SK-N-DZ (cell line): ENCODE measurements around the gene ZNF641.
"Not testable (repeated sequence)": the region's sequence is repeated elsewhere in the genome, so short reads cannot be mapped to it uniquely, and the experiment has no call there.

Experiments used
- DNase-seq: peaks from one replicate; pipeline ENCODE4 v3.0.0-alpha.2; 2015; ENCODE audit warnings: low spot score
- small RNA-seq, 2 experiments: library from RNA; depleted of rRNA; stranded (forward); fragments of <200 nt; gene quantifications; one replicate each; pipeline ENCODE3, GENCODE V24; 2014

ZNF641 gene

DNA sequence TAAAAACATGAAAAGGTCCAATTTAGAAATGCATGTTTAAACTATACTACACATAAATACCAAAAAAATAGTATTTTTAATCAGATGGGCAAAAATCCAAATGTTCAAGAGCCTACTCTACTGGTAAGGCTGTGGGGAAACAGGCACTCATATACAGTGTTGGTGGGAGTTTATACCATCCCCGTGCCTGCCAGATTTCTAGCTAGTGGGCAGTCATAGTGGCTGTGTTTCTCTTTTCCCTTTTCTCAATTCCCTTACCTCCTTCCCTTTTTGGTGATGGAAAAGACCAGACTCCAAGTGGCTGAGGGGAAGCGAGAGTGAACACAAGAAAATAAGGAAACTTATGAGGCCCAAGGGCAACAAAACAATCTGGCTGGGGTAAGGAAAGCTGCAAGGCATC lies 14.7 kb downstream of the ZNF641 start:
- no peak for DNase-seq

DNA sequence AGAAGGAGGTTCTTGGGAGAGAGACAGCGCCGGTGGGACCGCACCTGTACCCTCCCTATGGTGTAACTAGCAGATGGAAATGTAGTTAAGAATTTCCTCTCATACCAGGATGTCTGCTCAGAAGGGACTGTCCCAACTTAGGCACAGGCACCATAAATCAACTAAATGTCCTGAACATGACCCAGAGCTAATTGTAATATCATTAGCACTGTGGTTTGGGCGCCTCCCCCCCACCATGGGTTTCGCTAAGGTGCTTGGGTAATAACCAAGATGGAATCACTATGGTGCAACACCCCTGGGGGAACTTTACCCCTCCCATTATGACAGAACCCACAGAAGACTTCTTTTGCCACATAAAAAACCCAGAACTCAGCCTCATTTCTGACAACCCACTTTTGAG lies 15.9 kb downstream of the ZNF641 start:
- no peak for DNase-seq

DNA sequence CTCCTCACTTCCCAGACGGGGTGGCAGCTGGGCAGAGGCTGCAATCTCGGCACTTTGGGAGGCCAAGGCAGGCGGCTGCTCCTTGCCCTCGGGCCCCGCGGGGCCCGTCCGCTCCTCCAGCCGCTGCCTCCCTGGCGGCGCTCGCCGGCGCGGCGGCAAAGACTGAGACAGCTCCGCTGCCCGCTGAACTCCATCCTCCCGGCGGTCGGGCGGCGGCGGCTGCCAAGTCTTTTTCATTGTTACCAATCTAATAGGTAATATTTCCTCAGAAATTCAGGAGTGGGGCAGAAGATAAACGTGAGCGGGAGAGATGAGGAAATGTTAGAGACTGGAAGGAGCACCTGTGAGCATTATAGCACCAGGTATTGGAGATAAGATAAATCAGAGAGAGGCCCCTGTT lies 17.0 kb downstream of the ZNF641 start:
- DNase-seq = not testable (repeated sequence)

DNA sequence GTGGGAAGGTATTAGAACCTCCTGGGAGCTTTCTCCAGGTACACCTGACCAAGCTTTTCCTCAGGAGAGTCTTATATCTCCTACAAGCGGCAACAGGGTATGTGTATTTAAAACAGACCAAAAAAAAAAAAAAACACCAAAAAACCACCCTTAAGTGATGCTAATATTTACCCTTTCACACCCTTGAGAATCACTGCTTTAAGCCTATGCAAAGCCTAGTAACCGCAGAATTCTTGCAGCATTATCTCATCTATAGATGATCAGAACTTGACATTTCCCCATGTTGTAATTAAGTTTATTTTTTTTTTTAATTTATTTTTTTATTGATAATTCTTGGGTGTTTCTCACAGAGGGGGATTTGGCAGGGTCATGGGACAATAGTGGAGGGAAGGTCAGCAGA lies 19.3 kb downstream of the ZNF641 start:
- no peak for DNase-seq

DNA sequence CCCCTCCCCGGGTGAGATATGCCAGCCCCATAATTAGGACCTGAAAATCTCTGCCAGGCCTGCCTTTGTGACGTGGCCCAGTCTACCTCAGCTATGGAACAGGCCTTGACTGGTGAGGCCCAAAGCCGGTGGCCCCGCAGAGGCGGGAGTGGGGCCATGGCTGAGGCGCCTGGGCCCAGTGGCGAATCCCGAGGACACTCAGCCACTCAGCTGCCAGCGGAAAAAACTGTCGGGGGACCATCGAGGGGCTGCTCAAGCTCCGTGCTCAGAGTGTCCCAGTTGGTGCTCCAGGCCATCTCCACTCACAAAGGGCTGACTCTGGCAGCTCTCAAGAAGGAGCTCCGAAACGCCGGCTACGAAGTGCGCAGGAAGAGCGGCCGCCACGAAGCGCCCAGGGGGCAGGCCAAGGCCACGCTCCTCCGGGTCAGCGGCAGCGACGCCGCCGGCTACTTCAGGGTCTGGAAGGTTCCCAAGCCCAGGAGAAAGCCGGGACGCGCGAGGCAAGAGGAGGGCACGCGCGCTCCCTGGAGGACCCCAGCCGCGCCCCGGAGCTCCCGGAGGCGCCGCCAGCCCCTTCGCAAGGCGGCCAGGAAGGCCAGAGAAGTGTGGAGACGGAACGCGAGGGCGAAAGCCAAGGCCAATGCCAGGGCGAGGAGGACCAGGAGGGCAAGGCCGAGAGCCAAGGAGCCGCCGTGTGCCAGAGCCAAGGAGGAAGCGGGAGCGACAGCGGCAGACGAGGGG lies 21.4 kb downstream of the ZNF641 start:
- DNase-seq = no peak

DNA sequence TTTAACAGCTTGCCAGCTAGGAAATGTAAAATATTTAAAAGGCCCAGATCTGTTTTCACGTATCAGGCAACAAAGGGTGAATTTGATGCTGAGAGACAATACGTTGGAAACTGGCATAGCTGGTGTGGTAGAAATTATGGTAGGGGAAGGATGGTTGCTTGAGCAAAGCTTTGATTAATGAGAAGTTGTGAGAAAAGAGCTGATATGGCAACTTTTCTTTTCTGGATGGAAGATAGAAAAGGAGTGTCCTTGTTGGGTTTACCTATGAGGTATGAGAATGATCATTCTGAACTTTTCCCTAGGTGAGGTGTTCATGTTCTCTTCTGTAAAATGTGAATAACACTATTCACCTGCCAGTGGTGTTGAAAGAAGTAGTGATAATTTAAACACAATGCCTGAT lies 34.2 kb downstream of the ZNF641 start:
- DNase-seq = no peak

DNA sequence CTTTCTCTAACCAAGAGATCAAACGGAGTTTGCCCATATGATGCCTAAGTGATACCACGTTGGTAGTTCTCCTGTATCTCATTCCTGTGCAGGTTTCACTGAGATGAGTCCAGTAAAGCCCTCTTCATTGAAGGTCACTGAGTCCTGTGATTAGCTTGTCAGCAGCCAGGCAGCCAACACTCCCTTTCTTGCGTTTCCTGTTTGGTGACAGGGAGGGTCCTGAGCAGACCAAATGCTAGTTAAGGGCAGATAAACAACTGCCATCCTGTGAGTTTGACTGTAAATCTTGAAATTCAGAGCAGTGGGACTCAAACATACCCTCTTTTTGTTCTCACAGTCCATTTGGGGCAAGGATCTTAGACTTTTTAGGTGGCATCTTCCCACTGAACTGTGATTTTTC lies 39.4 kb downstream of the ZNF641 start:
- no peak for DNase-seq

DNA sequence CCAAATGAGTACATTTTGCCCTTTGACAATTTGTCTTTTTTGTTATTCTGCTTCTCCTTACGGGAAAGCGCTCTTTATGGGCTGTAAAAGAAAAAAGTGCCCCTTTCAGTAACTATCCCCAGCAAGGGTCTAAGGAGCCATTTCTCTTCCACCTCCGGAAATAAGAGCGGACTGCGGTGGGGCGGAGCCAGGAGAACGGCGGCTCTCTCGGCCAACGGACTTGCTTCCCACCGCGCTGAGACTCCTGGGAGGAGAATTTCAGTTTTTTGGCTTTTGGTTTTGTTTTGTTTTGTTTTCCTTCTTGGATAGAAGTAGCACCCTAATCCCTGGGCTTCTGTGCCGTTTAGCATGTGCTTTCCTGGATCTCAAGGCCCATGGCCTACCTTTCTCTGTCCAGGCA lies 43.5 kb downstream of the ZNF641 start:
- DNase-seq = no peak

DNA sequence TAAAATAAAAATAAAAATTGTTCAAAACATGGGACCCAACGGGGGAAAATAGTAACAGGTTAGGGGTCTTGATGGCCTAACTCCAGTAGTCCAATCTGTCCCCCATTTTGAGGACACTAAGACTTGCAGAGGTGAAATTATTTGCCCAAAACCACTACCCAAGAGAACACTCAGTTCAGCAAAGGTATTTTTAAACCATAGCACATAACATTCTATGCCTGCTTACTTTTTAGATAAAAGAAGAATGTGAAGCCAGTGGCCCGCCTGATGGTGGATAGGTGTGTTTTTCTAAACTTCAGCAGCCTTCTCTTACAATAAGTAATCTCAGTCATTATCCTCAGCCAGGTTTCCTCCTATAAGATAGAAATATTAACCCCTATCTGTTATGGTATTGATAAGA lies 45.5 kb downstream of the ZNF641 start:
- no peak for DNase-seq

DNA sequence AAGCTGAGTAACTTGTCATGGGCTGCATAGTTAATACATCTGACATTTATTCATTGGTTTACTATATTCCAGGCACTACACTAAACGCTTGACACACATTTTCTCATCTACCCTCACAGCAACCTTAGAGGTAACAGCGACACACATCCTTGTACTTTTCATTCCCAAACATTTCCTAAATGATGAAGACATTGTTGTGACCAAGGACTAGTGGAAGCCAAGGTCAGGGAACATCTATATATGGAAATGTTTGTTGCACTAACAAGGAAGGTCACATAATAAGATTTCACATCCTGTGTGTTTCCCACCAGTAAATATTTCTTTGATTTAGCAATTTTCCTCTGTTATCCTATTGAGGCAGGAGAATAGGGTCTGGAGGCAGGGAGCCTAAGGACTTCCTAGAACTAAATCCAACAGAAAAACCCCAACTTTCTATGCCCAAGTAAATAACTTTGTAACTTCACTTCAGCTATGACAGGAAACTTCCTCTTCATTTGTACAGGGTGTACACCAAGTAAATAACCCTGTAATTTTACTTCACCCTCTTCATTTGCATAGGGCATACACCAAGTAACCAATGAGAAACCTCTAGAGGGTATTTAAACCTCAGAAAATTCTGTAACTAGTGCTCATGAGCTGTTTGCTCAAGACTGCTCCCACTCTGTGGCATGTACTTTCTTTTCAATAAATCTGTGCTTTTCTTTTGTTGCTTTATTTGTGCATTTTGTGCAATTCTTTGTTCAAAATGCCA lies 48.4 kb downstream of the ZNF641 start:
- DNase-seq = no peak

DNA sequence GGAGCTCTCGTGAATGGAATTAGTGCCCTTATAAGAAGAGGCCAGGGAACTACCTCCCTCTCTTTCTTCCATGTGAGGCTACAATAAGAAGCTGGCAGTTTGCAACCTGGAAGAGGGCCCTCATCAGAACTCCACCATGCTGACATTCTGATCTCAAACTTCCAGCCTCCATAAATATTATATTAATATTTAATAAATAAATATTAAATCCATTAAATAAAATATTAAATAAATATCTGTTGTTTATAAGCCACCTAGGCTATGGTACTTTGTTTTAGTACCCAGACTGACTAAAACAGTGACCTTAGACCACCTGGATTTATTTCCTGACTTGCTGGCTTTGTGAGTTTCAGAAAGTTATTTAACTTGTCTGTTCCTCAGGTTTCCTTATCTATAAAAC lies 49.9 kb downstream of the ZNF641 start:
- no peak for DNase-seq

DNA sequence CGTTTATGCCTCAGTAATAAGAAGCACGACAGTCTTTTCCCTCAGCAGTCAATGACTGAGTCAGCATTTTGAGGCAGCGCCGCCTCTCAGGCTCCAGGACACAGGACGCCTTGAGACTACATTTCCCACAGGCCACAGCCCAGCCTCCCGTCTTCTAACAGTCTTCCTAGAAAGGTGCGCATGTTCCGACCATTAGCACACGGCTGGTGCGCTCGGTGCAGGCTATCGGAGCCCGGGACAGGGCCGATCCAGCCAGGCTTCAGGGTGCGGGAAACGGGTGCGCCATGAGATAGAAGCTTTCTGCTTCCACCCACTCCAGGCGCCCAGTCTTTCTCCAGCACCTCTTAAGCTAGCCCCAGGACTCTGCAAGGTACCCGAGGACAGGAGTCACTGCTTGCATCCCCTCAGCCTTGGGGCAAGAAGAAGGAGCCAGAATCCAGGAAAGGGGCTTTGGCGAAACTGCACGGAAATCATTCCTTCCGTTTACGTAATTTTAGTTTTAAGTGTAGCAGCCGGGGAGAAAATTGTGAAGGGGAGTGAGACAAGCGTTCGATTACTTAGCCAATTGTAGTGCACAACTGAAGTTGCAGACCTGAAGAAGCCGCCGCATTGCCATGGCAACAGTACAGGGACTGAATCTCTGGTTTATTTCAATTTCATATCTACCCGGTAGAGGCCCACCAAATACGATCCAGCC lies 54.0 kb downstream of the ZNF641 start:
- DNase-seq = peak; percentile 94

DNA sequence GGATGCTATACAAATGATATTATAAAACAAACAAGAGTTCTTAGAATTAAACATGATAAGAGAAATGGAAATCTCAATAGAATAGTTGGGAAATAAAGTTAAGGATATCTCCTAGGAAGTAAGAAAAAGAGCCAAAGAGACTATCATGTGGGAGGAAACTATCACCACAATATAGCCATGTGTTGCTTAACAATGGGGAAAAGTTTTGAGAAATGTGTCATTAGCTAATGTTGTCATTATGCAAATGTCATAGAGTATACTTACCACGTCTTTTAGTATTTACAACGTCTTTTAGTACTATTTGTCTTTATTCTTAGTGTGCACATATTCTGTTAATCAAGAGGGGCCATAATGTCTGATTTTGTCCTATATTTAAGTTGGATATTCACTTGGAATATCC lies 58.7 kb downstream of the ZNF641 start:
- no peak for DNase-seq

DNA sequence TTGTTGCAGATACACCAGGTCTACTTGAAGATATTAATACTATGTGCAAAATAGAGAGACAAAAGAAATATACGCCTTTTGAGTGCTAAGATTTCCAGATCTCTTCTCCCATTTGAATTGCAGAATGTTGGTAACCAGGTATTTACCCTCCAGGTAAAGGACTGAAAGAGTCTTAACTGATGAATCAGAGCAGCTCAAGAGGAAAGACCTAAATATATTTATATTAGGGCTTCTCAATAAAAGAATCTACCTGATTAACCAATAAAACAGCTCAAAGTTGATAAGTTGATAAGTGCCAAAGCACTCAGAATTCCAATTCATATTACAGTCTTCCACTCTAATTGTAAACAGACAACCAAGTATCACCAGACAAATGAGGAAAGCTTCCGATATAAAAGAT lies 59.2 kb downstream of the ZNF641 start:
- DNase-seq = no peak

DNA sequence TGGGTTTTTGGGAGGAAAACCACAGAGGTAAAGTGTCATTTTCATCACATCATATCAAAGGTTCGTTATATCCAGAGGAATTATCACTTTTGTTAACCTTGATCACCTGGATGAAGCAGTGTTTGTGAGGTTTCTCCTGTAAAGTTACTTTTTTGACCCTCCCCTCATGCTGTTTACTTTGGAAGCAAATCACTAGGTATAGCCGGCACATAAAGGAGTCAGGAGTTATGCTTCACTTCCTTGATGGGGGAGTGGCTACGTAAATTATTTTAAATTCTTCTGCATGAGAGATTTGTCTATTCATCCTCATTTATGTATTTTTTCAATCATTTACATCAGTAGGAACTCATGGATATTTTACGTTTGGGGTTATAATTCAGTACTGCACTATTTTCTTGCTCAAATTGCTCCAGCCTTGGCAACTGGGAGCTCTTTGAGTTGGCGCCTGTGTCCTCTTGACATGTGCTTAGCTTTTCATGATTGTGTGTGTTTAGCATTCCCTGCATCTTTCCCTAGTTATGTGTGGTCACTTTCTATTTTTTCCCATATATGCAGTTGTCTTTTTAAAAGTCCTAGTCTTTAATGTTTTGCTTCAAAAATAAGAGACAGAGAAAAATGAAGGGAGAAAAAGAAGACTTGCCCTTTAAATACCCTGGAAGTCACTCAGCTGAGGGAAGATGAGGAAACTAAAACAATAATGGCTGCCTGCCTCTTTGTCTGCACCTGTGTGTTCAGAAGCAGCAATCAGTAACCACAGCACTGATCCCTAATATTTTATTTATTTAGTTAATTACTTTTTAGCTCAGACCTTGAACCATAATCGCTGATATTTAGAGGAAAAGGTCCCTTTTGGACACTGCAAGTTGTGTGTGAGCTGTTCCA lies 62.1 kb downstream of the ZNF641 start:
- no peak for DNase-seq

Small RNA genes within 50 kb of the gene (small RNA-seq; reads per million reads assigned to genes)
- 0 reads per million in 2 experiments for gene AC024257.2
